ENCODE measurements around the gene G6PC1. TPM values are rescaled to one million over a fixed set of nuclear protein-coding genes. Genes with fewer than 3 reads are reported as not detected.

The G6PC1 gene
- total and polyA plus RNA-seq, 2 of the 13 experiments (the other 11 are each of a cell fraction or from before 2014, with no cell fraction given), result 1.7 to 37.9 TPM

GRCh38 chr17:42878123-42878880 is 22.3 kb upstream of the G6PC1 start (continued):
- peak; percentile 80 for TF ChIP-seq PAXIP1 (CRISPR knock-in tag; conservative IDR thresholded peaks at IDR 0.05)
- no peak for TF ChIP-seq CEBPG (CRISPR knock-in tag; IDR thresholded peaks at IDR 0.05)
- no peak for TF ChIP-seq FOSL1 (CRISPR knock-in tag; IDR thresholded peaks at IDR 0.05; ENCODE audit: borderline replicate concordance)
- peak; percentile 52; the same call in 1 of the 2 replicates for TF ChIP-seq PRDM15 (CRISPR knock-in tag; IDR thresholded peaks at IDR 0.05)
- TF ChIP-seq TRIM24 (CRISPR knock-in tag; IDR thresholded peaks at IDR 0.05), result no peak
- no peak for TF ChIP-seq AGO2 (optimal IDR thresholded peaks at IDR 0.05; ENCODE audit: low read depth, low read length)
- TF ChIP-seq ZNF205 (CRISPR knock-in tag; IDR thresholded peaks at IDR 0.05), result no peak
- no peak for TF ChIP-seq SOX6 (IDR thresholded peaks at IDR 0.05)
- TF ChIP-seq SOX6 (CRISPR knock-in tag; IDR thresholded peaks at IDR 0.05), result peak; percentile 69
- TF ChIP-seq ZNF687 (CRISPR knock-in tag; IDR thresholded peaks at IDR 0.05), result peak; percentile 91
- TF ChIP-seq BRD4 (CRISPR knock-in tag; IDR thresholded peaks at IDR 0.05), result 0 out of 2 replicates have a peak, but pooled peaks have one; percentile 52
- TF ChIP-seq ZNF547 (CRISPR knock-in tag; IDR thresholded peaks at IDR 0.05), result 0 out of 2 replicates have a peak, but pooled peaks have one; percentile 57
- TF ChIP-seq CREBL2 (CRISPR knock-in tag; IDR thresholded peaks at IDR 0.05; ENCODE audit: borderline replicate concordance), result no peak
- TF ChIP-seq ZFP1 (CRISPR knock-in tag; IDR thresholded peaks at IDR 0.05), result no peak
- TF ChIP-seq SOX5 (CRISPR knock-in tag; IDR thresholded peaks at IDR 0.05; ENCODE audit: borderline replicate concordance), result peak; percentile 22; the same call in 1 of the 2 replicates
- no peak; the same call in 1 of the 2 replicates for TF ChIP-seq HOXD1 (CRISPR knock-in tag; IDR thresholded peaks at IDR 0.05)
- TF ChIP-seq MAFF (IDR thresholded peaks at IDR 0.05; ENCODE audit: low read depth, low read length), result no peak
- no peak for TF ChIP-seq ZNF792 (CRISPR knock-in tag; IDR thresholded peaks at IDR 0.05)

All from HepG2 (cell line).